HFF-Myc (cell line): ENCODE data around the gene RPS6KA6.

Experiments
- DNase-seq: peaks from one replicate; pipeline ENCODE4 v3.0.0-alpha.2; 2011; ENCODE audit warnings: low read depth; ENCODE audit errors: extremely low read depth
- H3K4me3 ChIP-seq: replicated peaks from 2 replicates; pipeline ENCODE4 v1.5.1; 2011; ENCODE audit warnings: low read depth, mild to moderate bottlenecking, control low read depth, low read length
- TF ChIP-seq, protein P1 (sequence below): IDR thresholded peaks from 2 replicates; pipeline ENCODE4 v1.5.1; 2012; ENCODE audit warnings: mild to moderate bottlenecking, low read depth, low read length, control low read depth; ENCODE audit errors: missing control alignments

RPS6KA6 gene

DNA sequence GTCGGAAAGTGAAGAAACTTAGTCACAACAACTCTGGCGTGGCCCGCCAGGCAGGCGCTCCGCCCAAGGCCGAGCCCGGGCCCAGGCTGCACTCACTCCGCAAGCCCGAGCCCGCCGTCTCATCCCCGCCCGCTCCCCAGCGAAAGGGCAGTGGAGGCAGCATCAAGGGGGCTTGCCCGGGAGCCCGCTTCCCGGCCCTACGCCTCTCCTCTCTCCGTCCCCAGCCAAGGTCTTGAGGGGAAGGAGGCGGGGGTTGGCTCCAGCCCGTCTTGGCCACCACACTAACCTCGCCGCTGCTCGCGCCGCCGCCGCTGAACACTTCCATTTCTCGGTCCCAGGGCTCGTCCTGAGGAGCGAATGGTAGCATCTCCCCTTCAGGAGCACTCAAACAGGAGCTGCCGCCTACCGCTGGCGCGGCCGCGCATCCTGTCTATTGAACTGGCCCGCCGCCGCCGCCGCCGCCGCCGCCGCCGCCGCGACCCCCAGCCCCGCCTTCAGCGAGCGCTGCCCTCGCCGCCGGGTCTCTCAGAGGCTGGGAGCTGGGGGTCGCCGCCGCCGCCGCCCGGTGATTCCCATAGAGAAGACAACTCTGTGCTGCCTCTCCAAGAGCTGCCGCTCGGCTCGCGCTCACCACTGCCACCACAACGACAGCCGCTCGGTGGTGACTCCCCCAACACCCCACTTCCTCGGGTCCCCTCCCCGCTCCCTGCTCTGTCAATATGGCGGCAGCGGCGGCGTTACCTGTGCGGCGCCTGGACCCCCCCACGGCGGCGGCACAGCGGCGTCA lies at the start of gene RPS6KA6:
TSS of gene RPS6KA6 (minus strand) at position 667 of the 787 bp plus-strand sequence. CDS start at position 367, 300 bp downstream.
- TF ChIP-seq, protein P1, sequence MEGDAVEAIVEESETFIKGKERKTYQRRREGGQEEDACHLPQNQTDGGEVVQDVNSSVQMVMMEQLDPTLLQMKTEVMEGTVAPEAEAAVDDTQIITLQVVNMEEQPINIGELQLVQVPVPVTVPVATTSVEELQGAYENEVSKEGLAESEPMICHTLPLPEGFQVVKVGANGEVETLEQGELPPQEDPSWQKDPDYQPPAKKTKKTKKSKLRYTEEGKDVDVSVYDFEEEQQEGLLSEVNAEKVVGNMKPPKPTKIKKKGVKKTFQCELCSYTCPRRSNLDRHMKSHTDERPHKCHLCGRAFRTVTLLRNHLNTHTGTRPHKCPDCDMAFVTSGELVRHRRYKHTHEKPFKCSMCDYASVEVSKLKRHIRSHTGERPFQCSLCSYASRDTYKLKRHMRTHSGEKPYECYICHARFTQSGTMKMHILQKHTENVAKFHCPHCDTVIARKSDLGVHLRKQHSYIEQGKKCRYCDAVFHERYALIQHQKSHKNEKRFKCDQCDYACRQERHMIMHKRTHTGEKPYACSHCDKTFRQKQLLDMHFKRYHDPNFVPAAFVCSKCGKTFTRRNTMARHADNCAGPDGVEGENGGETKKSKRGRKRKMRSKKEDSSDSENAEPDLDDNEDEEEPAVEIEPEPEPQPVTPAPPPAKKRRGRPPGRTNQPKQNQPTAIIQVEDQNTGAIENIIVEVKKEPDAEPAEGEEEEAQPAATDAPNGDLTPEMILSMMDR: no peak

DNA sequence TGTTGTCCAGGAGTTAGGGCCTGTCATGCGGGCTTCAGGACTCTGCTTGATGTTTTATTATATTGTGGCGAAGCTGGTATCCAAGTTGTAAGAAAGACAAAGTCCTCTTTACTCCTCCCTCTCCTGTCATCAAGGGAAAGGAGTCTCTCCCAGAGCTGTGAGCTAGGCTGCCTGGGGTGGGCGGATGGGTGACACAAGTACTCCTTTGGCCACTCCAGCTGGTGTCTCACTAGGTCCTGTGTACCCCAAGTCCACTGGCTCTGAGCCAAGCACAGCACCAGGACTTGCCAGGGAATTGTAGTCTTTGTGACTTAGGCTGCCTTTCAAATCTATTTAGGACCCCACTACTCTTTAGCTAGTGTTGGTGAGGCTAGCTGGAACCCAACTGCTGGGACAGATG lies 36.7 kb upstream of the RPS6KA6 start:
- TF ChIP-seq, protein P1: no peak
- no peak for DNase-seq
- no peak overlapping the region for H3K4me3 ChIP-seq

More for the DNA sequence above, at the start of gene RPS6KA6:
- H3K4me3 ChIP-seq: peak within 1 kb of the TSS; percentile 52
- DNase-seq: no peak

DNA sequence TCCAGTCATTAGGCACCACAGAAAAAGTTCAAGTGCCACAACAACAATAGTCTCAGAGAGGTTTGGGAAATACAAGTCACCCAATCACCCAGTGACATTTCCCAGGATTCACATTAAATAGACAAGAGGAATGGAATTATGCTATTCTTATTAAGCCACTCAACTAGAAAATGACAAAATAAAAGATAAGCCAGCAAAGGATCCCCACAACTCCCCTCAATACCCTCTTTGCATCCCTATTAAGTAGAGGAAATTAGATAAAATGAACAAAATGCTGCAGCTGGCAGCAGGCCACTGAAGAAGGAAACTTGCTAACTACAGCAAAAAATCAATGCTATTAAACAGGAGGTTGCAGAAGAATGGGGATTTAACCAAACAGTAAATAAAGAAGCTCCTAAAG lies 35.3 kb upstream of the RPS6KA6 start:
- TF ChIP-seq, protein P1: no peak
- no peak for DNase-seq
- no peak overlapping the region for H3K4me3 ChIP-seq

DNA sequence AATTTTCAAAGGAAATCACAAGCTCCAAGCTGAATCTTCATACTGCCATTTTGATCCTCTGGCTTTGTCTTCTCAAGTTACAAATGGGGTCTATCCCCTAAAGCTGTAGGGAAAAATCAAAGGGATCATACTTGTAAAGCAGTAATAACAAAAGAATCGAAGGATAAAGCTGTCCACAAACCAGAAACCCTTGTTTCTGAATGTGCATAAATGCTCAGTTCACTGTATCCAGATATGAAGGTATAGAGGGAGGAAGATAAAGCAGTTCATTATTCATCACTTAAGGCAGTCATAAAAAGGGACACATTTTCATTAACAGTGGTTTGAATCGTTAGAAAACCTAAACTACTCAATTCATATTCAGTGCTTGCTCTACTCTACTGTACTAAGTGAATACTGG lies 33.2 kb upstream of the RPS6KA6 start:
- TF ChIP-seq, protein P1: no peak

DNA sequence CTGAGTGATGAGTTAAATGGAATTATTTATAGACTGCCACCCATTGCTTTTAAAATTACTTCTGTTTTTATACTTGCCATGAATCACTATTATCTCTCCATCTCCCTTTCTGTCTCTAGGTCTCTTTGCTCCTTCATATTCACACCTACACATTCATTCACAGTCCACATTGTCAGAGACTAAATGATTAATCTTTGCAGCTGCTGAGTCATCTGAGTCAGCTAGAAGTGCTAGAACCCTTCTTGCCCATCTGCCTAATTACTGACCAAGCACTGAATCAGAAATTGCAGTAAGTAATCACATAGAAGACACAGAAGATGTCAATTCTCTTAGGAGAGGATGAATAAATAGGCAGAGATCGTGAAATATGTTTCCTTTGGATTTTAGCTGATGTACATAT lies 31.6 kb upstream of the RPS6KA6 start:
- DNase-seq: no peak
- TF ChIP-seq, protein P1: no peak
- no peak overlapping the region for H3K4me3 ChIP-seq

More for the DNA sequence above, 33.2 kb upstream of the RPS6KA6 start:
- no peak overlapping the region for H3K4me3 ChIP-seq
- no peak for DNase-seq

DNA sequence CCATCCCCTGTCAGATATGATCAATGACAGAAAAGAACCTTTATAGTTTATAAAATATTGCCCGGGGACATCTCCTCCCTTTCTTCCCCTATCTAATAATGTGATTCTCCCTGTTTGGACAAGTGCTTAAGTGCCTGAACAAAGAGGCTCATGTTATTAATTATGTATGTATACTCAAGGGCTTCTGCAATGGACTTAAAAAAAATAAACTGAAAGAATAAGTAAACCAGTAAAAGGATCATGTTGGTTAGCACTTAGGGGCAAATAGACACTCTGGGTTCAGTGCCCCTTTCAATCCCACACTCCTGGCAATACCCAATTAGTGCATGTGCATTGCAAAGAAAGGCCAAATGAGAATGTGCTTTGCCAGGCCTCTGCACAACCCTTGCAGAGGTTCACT lies 30.7 kb upstream of the RPS6KA6 start:
- no peak overlapping the region for H3K4me3 ChIP-seq
- TF ChIP-seq, protein P1: no peak
- no peak for DNase-seq
